COR-L47 (cell line): ENCODE data around the gene COL18A1.
"Not testable (repeated sequence)": the region's sequence is repeated elsewhere in the genome, so short reads cannot be mapped to it uniquely, and the experiment has no call there.

Experiments used
- DNase-seq: peaks from one replicate; lab custom pipeline; 2025; lab: John Stamatoyannopoulos, UW

The COL18A1 gene

GRCh38 chr21:45367402-45368351 is 37.3 kb upstream of the COL18A1 start:
- no peak for DNase-seq

- not testable (repeated sequence) for DNase-seq
These were observed 35.9 kb upstream of the COL18A1 start for GRCh38 chr21:45369018-45369417.

GRCh38 chr21:45370575-45370974 is 34.4 kb upstream of the COL18A1 start:
- DNase-seq, result no peak

- no peak for DNase-seq
These were observed 33.9 kb upstream of the COL18A1 start for GRCh38 chr21:45371081-45371480.

DNA sequence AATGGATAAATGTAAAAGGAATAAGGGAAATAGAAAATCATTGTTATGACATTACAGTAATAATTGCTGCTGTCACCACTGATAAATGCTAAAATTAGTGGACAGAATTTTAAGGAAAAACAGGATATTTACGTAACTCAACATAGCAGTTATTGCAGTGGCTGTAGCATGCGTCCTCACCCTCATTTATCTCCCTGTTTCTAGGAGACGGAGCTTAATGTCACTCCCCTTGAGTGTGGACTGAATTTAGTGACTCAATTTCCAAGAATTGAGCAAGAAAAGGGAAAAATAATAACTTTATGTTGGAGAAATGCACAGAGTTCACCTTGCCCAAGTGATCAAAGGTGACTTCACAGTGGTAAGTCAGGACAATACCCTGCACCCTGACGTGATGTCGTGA is 33.3 kb upstream of the COL18A1 start:
- DNase-seq, result no peak

DNA sequence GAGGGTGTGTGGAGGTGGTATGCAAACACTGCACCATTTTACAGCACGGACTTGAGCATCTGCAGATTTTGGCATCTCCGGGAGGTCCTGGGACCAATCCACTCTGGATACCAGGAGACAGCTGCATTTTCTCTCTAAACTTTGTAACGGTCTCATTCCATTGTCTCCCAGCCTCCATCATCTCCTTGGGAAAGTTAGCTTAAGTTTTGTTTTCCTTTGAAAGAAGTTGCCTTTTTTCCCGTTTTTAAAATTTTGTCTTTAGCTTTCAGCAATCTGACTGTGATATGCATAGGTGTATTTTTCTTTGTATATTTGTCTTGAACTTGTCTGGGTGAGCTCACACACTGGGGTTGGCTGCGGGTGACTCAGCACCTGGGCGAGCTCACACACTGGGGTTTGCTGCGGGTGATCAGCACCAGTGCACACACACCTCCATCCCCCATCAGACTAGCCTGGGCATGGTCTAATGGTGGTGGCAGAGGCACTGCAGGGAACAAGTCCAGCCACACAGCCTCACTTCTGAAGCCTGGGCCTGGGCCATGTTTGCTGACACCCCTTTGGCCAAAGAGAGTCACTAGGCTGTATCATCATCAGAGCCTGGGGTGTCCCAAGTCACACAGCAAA is 32.1 kb upstream of the COL18A1 start:
- DNase-seq, result no peak

- no peak for DNase-seq
These were observed 30.8 kb upstream of the COL18A1 start for GRCh38 chr21:45373991-45374816.

DNA sequence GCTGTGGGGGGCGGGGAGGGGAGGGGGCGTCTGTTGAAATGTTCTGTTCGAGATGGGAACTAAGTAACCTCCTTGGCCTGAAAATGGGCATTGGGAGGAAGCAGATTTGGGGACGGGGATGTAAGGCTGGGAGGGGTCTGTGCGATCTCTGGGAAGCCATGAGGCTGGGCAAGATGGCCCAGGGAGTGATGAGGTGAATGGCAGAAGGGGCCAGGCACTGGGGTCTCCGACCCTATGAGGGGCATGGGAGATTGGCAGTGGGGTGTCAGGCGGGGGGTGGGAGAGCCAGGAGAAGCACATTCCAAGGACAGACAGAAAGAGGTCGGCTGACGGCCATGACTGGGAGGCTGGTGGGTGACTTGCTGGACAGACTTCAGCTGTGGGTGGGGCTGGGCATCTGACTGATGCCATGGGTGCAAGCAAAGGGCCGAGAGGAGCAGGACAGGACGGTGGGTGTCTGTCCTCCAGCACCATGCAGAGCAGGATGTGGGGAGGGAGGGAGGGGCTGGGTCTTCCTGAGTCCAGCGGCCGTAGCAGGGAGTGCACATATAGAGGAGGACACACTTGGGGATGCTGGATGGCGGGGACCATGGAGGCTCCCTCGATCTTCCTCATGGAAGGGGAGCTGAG is 30.0 kb upstream of the COL18A1 start:
- no peak for DNase-seq

DNA sequence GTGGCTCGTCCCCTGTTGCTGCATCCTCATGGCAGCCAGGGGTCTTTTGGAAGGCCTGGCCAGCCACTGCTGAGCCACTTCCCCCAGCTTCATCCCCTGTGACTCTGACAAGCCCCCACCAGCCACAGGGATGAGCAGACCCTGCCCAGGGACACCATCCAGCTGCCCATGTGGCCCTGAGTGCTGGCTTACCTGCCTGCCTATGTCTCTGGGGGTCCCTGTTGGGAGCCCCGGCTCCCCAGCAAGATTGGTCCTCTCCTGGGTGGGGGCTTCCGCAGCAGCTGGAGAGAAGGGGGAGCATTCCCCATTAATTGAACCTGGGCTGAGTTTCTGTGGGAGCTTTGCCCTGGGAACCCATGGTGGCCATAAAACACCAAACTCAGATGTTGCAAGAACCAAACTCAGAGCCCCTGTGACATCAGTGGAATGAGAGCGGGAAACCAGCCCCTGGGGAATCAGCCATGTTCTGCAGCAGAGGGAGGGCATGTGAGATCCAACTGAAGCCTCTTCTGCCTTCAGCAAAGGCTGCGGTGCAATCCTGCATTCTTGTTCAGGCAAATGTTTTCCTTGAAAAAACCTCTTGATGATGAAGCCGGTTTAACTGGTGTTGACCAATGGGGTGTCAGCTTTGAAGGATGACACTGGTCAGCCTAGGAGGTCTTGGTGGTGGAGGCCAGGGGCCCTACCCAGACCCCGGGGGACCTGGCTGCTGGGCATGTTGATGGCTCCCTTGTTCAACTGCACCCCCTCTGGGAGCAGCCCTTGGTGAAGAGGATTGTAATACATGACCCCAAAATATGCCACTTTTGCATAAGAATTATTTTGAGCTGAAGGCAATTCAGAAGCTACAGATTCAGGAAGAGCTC is 28.3 kb upstream of the COL18A1 start:
- no peak for DNase-seq

DNA sequence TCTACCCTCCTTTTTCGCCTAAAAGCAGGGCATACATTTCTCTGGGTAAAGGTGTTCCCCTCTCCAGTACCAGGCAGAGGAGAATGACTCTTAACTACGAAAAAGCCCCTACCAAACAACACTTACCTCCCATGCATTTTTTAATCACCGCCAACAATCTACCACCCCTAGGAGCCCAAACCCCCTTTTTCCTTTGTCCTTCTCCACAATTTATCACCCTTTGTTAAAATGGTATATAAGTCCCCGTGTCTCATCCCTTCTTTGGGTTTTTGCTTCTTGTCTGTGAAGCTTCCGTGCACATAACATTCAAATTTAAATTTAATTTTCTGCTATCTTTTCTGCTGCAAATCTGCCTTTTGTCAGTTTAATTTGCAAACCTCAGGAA is 27.6 kb upstream of the COL18A1 start:
- DNase-seq, result no peak

DNA sequence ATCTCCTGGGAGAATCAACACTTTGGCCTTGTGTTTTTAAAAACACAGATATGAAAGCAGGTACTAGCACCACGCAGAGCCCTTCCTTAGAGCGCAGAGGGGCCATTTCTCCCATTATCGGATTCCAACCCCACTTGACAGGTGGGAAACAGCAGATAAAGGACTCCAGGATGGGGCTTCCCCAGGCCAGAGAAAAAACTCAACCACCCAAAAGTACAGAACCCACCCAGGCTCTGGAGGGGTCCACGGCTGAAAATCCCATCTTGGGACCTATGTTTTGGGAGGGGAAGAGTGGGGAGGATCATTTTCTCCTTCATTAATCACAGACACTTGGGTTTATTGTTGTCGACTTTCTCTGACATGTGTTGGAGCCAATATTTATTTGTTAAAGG is 27.1 kb upstream of the COL18A1 start:
- no peak for DNase-seq

DNA sequence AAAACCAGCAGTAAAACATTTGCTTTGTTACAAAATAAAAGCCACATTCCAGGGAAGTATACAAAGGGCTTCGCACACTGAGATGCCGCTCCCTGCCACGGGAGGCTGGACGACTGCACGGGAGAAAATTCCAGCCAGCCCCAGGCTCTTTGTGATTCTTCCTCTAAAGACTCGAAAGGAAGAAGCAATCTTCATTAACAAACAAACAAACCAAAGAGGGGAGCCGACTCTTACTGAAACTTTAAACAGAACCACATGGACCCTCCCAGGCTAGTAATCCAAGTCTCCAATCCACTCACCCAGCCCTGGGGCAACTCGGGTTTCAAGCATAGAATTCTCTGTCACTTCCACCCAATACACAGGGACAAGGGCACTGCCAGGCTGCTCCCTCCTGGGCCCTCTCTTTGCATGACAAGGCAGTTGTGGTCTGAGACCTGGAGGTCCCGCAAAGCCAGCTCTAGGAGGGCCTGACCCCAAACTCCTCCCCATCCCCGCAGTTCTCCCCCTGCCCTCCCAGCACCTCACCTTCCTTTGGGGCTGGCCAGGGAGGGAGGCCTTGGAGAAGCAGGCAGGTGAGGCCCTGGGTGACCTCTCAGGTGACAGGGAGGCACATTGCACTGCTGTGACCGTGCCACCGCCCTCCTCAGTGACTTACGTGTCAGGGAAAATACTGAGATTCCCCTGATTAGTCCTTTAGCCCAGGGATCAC is 26.6 kb upstream of the COL18A1 start:
- DNase-seq, result no peak

- no peak for DNase-seq
These were observed 25.6 kb upstream of the COL18A1 start for GRCh38 chr21:45379171-45379900.

- DNase-seq, result no peak
These were observed 25.0 kb upstream of the COL18A1 start for GRCh38 chr21:45379901-45380330.

- DNase-seq, result no peak
These were observed 24.4 kb upstream of the COL18A1 start for GRCh38 chr21:45380566-45380965.

DNA sequence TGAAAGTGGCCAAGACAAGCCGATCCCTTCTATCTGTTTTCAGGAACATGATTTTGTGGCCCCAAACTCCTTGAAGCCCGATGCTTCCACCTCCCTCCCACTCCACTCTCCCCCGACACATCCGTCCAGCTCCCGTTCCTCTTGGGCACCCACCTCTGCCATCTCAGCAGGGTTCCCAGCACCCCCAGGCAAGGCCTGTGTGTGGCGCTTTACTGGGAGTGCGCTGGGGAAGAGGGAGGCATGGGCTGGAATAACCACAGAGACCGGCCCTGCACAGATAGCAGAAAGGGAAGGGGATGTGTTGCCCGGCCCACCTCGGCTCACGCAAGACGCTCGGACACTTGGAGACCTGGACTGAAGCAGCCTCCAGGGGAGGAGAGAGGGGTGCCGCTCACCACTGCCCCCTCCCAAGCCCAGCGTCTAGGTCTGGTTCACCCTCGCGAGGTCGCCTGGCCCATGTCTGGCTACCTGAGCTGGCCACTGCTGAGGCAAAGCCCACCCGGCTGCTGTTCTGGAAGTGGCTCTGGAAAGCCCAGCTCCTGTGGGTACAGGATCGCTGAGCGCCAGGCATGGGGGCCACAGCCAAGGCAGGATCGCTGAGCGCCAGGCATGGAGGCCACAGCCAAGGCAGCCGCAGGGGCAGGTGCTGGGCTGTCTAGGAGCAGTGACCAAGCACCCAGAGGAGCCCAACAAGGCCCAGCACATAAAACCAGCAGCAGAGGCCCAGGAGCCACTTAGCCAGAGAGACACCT is 23.8 kb upstream of the COL18A1 start:
- DNase-seq, result no peak

GRCh38 chr21:45381865-45382696 is 22.9 kb upstream of the COL18A1 start:
- DNase-seq, result no peak

GRCh38 chr21:45382697-45382997 is 22.3 kb upstream of the COL18A1 start:
- no peak for DNase-seq
